HepG2 (cell line): ENCODE measurements around the gene SLC22A15. TPM values are rescaled to one million over a fixed set of nuclear protein-coding genes. Genes with fewer than 3 reads are reported as not detected.
A peak's percentile ranks its signal among the peaks of the same experiment; 100 is the strongest.

ENCODE experiments used
- ATAC-seq: fragments of 200-7000 bp; cut with Tn5 transposase; 3 replicates; pipeline ENCODE4 v1.9.1; 2020; ENCODE audit warnings: mild to moderate bottlenecking, moderate library complexity
- BruUV-seq: library from RNA; stranded (reverse); fragments of 400-500 nt; replicated peaks from 2 replicates; lab custom pipeline; 2021; lab: Mats Ljungman, UMichigan
- CTCF ChIA-PET: fragments of 300-600 bp; formaldehyde crosslinking; extraction: SDS; loops from one replicate; lab custom pipeline; 2021; ENCODE audit warnings: low total read pairs, inconsistent platforms, low intra/inter-chr PET ratio; lab: Yijun Ruan, JAX
- POLR2A ChIA-PET: fragments of 350-600 bp; sonication (Branson Sonifier 250); formaldehyde crosslinking; loops from one replicate; lab custom pipeline; 2020; ENCODE audit warnings: antibody characterized with exemption, inconsistent platforms; lab: Yijun Ruan, JAX
- DNase-seq: peaks from one replicate; pipeline ENCODE4 v3.0.0-alpha.2; 2015; ENCODE audit warnings: low spot score
- FAIRE-seq: peaks from 3 replicates; lab custom pipeline; 2011; peaks lifted over from hg19 to GRCh38; lab: Jason Lieb, UNC
- H2AFZ ChIP-seq: one replicate; pipeline ENCODE4 v1.6.1; 2011; ENCODE audit warnings: low read length, inconsistent platforms
- H3K27ac ChIP-seq: fragments of 300-600 bp; 3 replicates; pipeline ENCODE4 v1.8.0; 2011; ENCODE audit warnings: mixed run types, mild to moderate bottlenecking, mixed read lengths, low read length, inconsistent platforms; ENCODE audit not compliant: insufficient read depth; ENCODE audit errors: extremely low read length
- H3K27me3 ChIP-seq, 2 experiments: fragments of 200-600 bp in 1 of 2; 2 replicates in 1 of 2; 3 replicates in 1 of 2; pipeline versions ENCODE4 v1.6.0 to v1.8.0; 2011; ENCODE audit warnings: low read length in 2 of 2, mild to moderate bottlenecking in 2 of 2, moderate library complexity in 2 of 2, inconsistent platforms in 1 of 2; ENCODE audit not compliant: insufficient read depth in 2 of 2, control insufficient read depth in 1 of 2
- H3K36me3 ChIP-seq, 2 experiments: fragments of 200-600 bp in 1 of 2; replicated peaks in 1 of 2; 2 replicates in 1 of 2; 3 replicates in 1 of 2; pipeline versions ENCODE4 v1.5.1 to v1.8.0; 2011; ENCODE audit warnings: low read length in 2 of 2, inconsistent platforms in 1 of 2; ENCODE audit not compliant: insufficient read depth in 2 of 2, control insufficient read depth in 1 of 2
- H3K4me1 ChIP-seq: 2 replicates; pipeline ENCODE4 v1.5.1; 2012; ENCODE audit warnings: low read length, inconsistent platforms; ENCODE audit not compliant: insufficient read depth
- H3K4me2 ChIP-seq: 2 replicates; pipeline ENCODE4 v1.6.0; 2011; ENCODE audit warnings: low read depth, low read length, inconsistent platforms
- H3K4me3 ChIP-seq, 3 experiments: fragments of 200-600 bp in 1 of 3; sonication (generic), shearing (Covaris generic) in 1 of 3; replicated peaks in 1 of 3; 2 replicates each; pipeline ENCODE4 v1.5.1; 2011 to 2016; ENCODE audit warnings: low read length in 3 of 3, inconsistent platforms in 2 of 3, low read depth in 2 of 3, mild to moderate bottlenecking in 2 of 3, control low read depth in 1 of 3, mixed read lengths in 1 of 3; ENCODE audit not compliant: insufficient read depth in 1 of 3
- H3K79me2 ChIP-seq: one replicate; pipeline ENCODE4 v1.6.1; 2011; ENCODE audit warnings: low read length, inconsistent platforms; ENCODE audit not compliant: insufficient read depth
- H3K9ac ChIP-seq: 2 replicates; pipeline ENCODE4 v1.6.0; 2011; ENCODE audit warnings: mild to moderate bottlenecking, low read depth, low read length, inconsistent platforms; ENCODE audit not compliant: insufficient read depth
- H3K9me3 ChIP-seq: 2 replicates; pipeline ENCODE4 v1.5.1; 2012; ENCODE audit warnings: mild to moderate bottlenecking, low read length
- H4K20me1 ChIP-seq: 2 replicates; pipeline ENCODE4 v1.6.0; 2011; ENCODE audit warnings: inconsistent platforms, mild to moderate bottlenecking, low read length, moderate library complexity; ENCODE audit not compliant: insufficient read depth
- ARHGAP35 ChIP-seq: sonication (generic); formaldehyde crosslinking; IDR thresholded peaks from 2 replicates; pipeline ENCODE4 v1.9.0; 2022; ENCODE audit warnings: mild to moderate bottlenecking, inconsistent platforms, moderate library complexity, missing genetic modification reagents, borderline replicate concordance
- FOSL1 ChIP-seq: sonication (generic); formaldehyde crosslinking; IDR thresholded peaks from 2 replicates; pipeline ENCODE4 v1.9.0; 2021; ENCODE audit warnings: missing genetic modification reagents, borderline replicate concordance
- FOSL2 ChIP-seq: sonication (generic); formaldehyde crosslinking; IDR thresholded peaks from 2 replicates; pipeline ENCODE4 v1.4.0; 2020; ENCODE audit warnings: missing genetic modification reagents
- FOXA3 ChIP-seq: IDR thresholded peaks from 2 replicates; pipeline ENCODE4 v1.6.1; 2016; ENCODE audit warnings: missing genetic modification reagents, missing compliant biosample characterization
- FOXK1 ChIP-seq: sonication (generic); formaldehyde crosslinking; IDR thresholded peaks from 2 replicates; pipeline ENCODE4 v1.4.0; 2020; ENCODE audit warnings: low read depth, missing genetic modification reagents, borderline replicate concordance
- FOXM1 ChIP-seq: sonication (generic); formaldehyde crosslinking; IDR thresholded peaks from 2 replicates; pipeline ENCODE4 v1.5.0; 2020; ENCODE audit warnings: missing genetic modification reagents
- MAZ ChIP-seq, 2 experiments: sonication (generic) in 1 of 2; formaldehyde crosslinking in 1 of 2; IDR thresholded peaks; 2 replicates each; pipeline versions ENCODE4 v1.5.0 to v1.6.1; 2012 to 2020; ENCODE audit warnings: low read depth in 2 of 2, mild to moderate bottlenecking in 2 of 2, borderline replicate concordance in 1 of 2, improper control_type of control experiment in 1 of 2, low read length in 1 of 2, missing genetic modification reagents in 1 of 2, moderate library complexity in 1 of 2
- MTF2 ChIP-seq: sonication (generic); formaldehyde crosslinking; IDR thresholded peaks from 2 replicates; pipeline ENCODE4 v1.5.0; 2020; ENCODE audit warnings: missing genetic modification reagents, borderline replicate concordance
- PATZ1 ChIP-seq: sonication (generic); formaldehyde crosslinking; IDR thresholded peaks from 2 replicates; pipeline ENCODE4 v1.4.0; 2020; ENCODE audit warnings: missing genetic modification reagents
- RAD21 ChIP-seq: fragments of 450-650 bp; formaldehyde crosslinking; IDR thresholded peaks from 2 replicates; pipeline ENCODE4 v1.5.0; 2020; ENCODE audit warnings: mild to moderate bottlenecking
- SOX6 ChIP-seq, 2 experiments: fragments of 450-650 bp in 1 of 2; sonication (generic) in 1 of 2; formaldehyde crosslinking in 1 of 2; IDR thresholded peaks; 2 replicates each; pipeline versions ENCODE4 v1.4.0 to v1.6.1; 2017 to 2020; ENCODE audit warnings: antibody characterized with exemption in 1 of 2, mild to moderate bottlenecking in 1 of 2, missing genetic modification reagents in 1 of 2
- STAG1 ChIP-seq: sonication (generic); formaldehyde crosslinking; IDR thresholded peaks from 2 replicates; pipeline ENCODE4 v1.4.0; 2020; ENCODE audit warnings: missing genetic modification reagents
- ZNF280D ChIP-seq: sonication (generic); formaldehyde crosslinking; IDR thresholded peaks from 2 replicates; pipeline ENCODE4 v1.5.1; 2020; ENCODE audit warnings: mild to moderate bottlenecking, missing genetic modification reagents
- ZNF3 ChIP-seq: IDR thresholded peaks from 2 replicates; pipeline ENCODE4 v1.7.0; 2017; ENCODE audit warnings: inconsistent platforms
- ZNF33A ChIP-seq: sonication (generic); formaldehyde crosslinking; IDR thresholded peaks from 2 replicates; pipeline ENCODE4 v1.5.1; 2020; ENCODE audit warnings: missing genetic modification reagents, mild to moderate bottlenecking, moderate library complexity, borderline replicate concordance
- ZNF44 ChIP-seq: sonication (generic); formaldehyde crosslinking; IDR thresholded peaks from 2 replicates; pipeline ENCODE4 v1.5.1; 2020; ENCODE audit warnings: mild to moderate bottlenecking, missing genetic modification reagents
- ZSCAN21 ChIP-seq: sonication (generic); formaldehyde crosslinking; IDR thresholded peaks from 2 replicates; pipeline ENCODE4 v1.8.0; 2022; ENCODE audit warnings: mild to moderate bottlenecking, missing genetic modification reagents, moderate library complexity, borderline replicate concordance
- WGBS: methylation state at CpG from one replicate; pipeline ENCODE4 v1.1.6; 2017; ENCODE audit warnings: low lambda C conversion rate; 5-methylcytosine and 5-hydroxymethylcytosine counted together
- in situ Hi-C: cut with HindIII; loops from 2 replicates; pipeline ENCODE4 v1.10.0; 2017; ENCODE audit warnings: low pct_unique_long_range_greater_than_20kb; ENCODE audit not compliant: extremely low pct_ligation_motif_present
- intact Hi-C: fragments of 100-400 bp; cut with micrococcal nuclease; formaldehyde crosslinking; loops from one replicate; pipeline ENCODE4 v1.10.0; 2022; ENCODE audit not compliant: unreplicated experiment
- polyA plus RNA-seq, 8 experiments: library from polyadenylated mRNA; depleted of rRNA in 3 of 8; stranded (reverse) in 7 of 8; unstranded in 1 of 8; fragments of >200 nt; fragmentation: Illumina TruSeq in 4 of 8; extraction: Trizol in 4 of 8; gene quantifications; 2 replicates each; pipeline versions ENCODE4 v1.2.1 to v1.2.3, GENCODE V29; 2011 to 2016; ENCODE audit warnings: low read depth in 4 of 8, missing spikeins in 1 of 8, mixed read lengths in 1 of 8; ENCODE audit not compliant: insufficient read depth in 1 of 8
- total RNA-seq, 5 experiments: library from RNA; depleted of rRNA; stranded (reverse); fragments of >200 nt; fragmentation: Illumina TruSeq; extraction: Trizol; gene quantifications; 2 replicates each; pipeline ENCODE4 v1.2.3, GENCODE V29; 2016; ENCODE audit warnings: low read depth in 1 of 5

The SLC22A15 gene
- total and polyA plus RNA-seq, 2 of the 13 experiments (the other 11 are each of a cell fraction or from before 2014, with no cell fraction given): 0.24 to 1.7 TPM

- peak; percentile 69 for FAIRE-seq
- CTCF ChIA-PET: interaction anchor here (0.7 to 2.6 kb wide), 2 partner anchors 174 to 264 kb away, joined by 3 to 28 read pairs; no protein-coding TSS in a partner anchor
- 32% methylated on average over 2 of the region's 3 CpGs for WGBS
- intact Hi-C loops: loop anchor here (1.0 kb wide), 1 partner anchor 174 kb away; no protein-coding TSS in a partner anchor
- peak; percentile 60 for ATAC-seq
- no peak overlapping the region for H3K27ac ChIP-seq
- no peak overlapping the region for H3K4me3 ChIP-seq
- no TSS peak for BruUV-seq
- no peaks in the 10 kb centered on the region for H3K36me3 ChIP-seq
- H3K79me2 ChIP-seq: no peaks in the 10 kb centered on the region
- no peak overlapping the region for H3K9ac ChIP-seq
- no peaks in the 10 kb centered on the region; the same call in 1 of the 2 replicates for H4K20me1 ChIP-seq
- no peaks in the 10 kb centered on the region for H3K9me3 ChIP-seq
- in situ Hi-C loops: loop anchor here (5.0 to 25.0 kb wide), 2 partner anchors 174 to 369 kb away; no protein-coding TSS in a partner anchor
- peak; percentile 35 for DNase-seq
- peaks cover 25% of the 10 kb centered on the region for H3K4me1 ChIP-seq
- H2AFZ ChIP-seq: no peak overlapping the region
- peaks cover 0 to 11% of the 10 kb centered on the region in 2 experiments; a peak in 3 of 5 replicates for H3K27me3 ChIP-seq
- POLR2A ChIA-PET: no interaction called here
- no peak overlapping the region for H3K4me2 ChIP-seq
- peak; percentile 73 for TF ChIP-seq STAG1 (CRISPR knock-in tag)
- TF ChIP-seq ZSCAN21 (CRISPR knock-in tag): no peak
- TF ChIP-seq FOXK1 (CRISPR knock-in tag): peak; percentile 21; the same call in 1 of the 2 replicates
- TF ChIP-seq RAD21: peak; percentile 60
- TF ChIP-seq ZNF33A (CRISPR knock-in tag): no peak
- no peak for TF ChIP-seq ARHGAP35 (CRISPR knock-in tag)
- no peak for TF ChIP-seq FOSL1 (CRISPR knock-in tag)
- no peak for TF ChIP-seq MTF2
- no peak for TF ChIP-seq FOXA3 (CRISPR knock-in tag)
- TF ChIP-seq MAZ (IDR thresholded peaks at IDR 0.05; ENCODE audit: borderline replicate concordance, low read depth, low read length): peak; percentile 62; the same call in 1 of the 2 replicates
- TF ChIP-seq MAZ (CRISPR knock-in tag; IDR thresholded peaks at IDR 0.05; ENCODE audit: low read depth): no peak
- no peak for TF ChIP-seq ZNF280D (CRISPR knock-in tag)
- TF ChIP-seq ZNF44 (CRISPR knock-in tag): 0 out of 2 replicates have a peak, but pooled peaks have one; percentile 59
- no peak for TF ChIP-seq SOX6 (IDR thresholded peaks at IDR 0.05)
- no peak for TF ChIP-seq SOX6 (CRISPR knock-in tag; IDR thresholded peaks at IDR 0.05)
- no peak for TF ChIP-seq FOSL2 (CRISPR knock-in tag)
- no peak for TF ChIP-seq FOXM1 (CRISPR knock-in tag)
- TF ChIP-seq PATZ1: peak; percentile 82
- no peak for TF ChIP-seq ZNF3 (CRISPR knock-in tag)
These were observed 5.0 kb downstream of the SLC22A15 start for GRCh38 chr1:115980998-115981993.
